H1 (cell line): ENCODE measurements around the gene BRD3OS. TPM values are rescaled to one million over a fixed set of nuclear protein-coding genes. Genes with fewer than 3 reads are reported as not detected.

ENCODE experiments used
- CHD7 ChIP-seq: fragments of 300-600 bp; sonication (generic); IDR thresholded peaks from 2 replicates; pipeline ENCODE4 v1.7.1; 2012; ENCODE audit warnings: low read length, moderate library complexity, mild to moderate bottlenecking, inconsistent platforms; ENCODE audit not compliant: insufficient replicate concordance
- JUN ChIP-seq: IDR thresholded peaks from 2 replicates; pipeline ENCODE4 v1.6.1; 2011; ENCODE audit warnings: low read depth, mild to moderate bottlenecking, improper control_type of control experiment, low read length
- RBBP5 ChIP-seq: IDR thresholded peaks from 2 replicates; pipeline ENCODE4 v1.7.1; 2012; ENCODE audit warnings: low read depth, mild to moderate bottlenecking, inconsistent platforms, low read length, moderate library complexity, borderline replicate concordance
- SAP30 ChIP-seq: fragments of 300-600 bp; sonication (generic); IDR thresholded peaks from 2 replicates; pipeline ENCODE4 v1.7.1; 2012; ENCODE audit warnings: low read length, moderate library complexity, mild to moderate bottlenecking, inconsistent platforms; ENCODE audit not compliant: insufficient read depth, insufficient replicate concordance
- TBP ChIP-seq: IDR thresholded peaks from 2 replicates; pipeline ENCODE4 v1.6.1; 2011; ENCODE audit warnings: low read depth, low read length, improper control_type of control experiment
- polyA plus RNA-seq, 7 experiments: library from polyadenylated mRNA; depleted of rRNA in 3 of 7; stranded (reverse) in 5 of 7; unstranded in 2 of 7; fragments of >200 nt in 5 of 7; fragments of 200-250 nt in 2 of 7; gene quantifications; 1 replicate in 5 of 7; 2 replicates in 1 of 7; 4 replicates in 1 of 7; pipeline versions ENCODE4 v1.2.1 to v1.2.3, GENCODE V29; 2011 to 2013; ENCODE audit warnings: missing spikeins in 2 of 7, mixed read lengths in 2 of 7
- total RNA-seq: library from RNA; stranded (reverse); fragmentation: NEBNext Ultra II Directional; extraction: Animal tissue kit (Norgen Biotek cat#: 25700); gene quantifications from 2 replicates; pipeline ENCODE4 v1.2.1, GENCODE V29; 2021

The BRD3OS gene
- total and polyA plus RNA-seq, 2 of the 8 experiments (the other 6 are each of a cell fraction or from before 2014, with no cell fraction given) = 12.7 to 20.2 TPM

GRCh38 chr9:134026581-134026980 lies 1.3 kb downstream of the BRD3OS start (continued):
- TF ChIP-seq CHD7 (no peak), TBP (no peak), SAP30 (no peak), RBBP5 (no peak), JUN (no peak)
